ENCODE data around the gene ALX3. TPM values are rescaled to one million over a fixed set of nuclear protein-coding genes. Genes with fewer than 3 reads are reported as not detected.
A peak's percentile ranks its signal among the peaks of the same experiment; 100 is the strongest.

ALX3 gene
- total RNA-seq, 1 donor from 2014 or later, result not detected

GRCh38 chr1:110067479-110067892, 3.0 kb downstream of the ALX3 start:
- Histone ChIP-seq H3K4me3 (peak overlapping the region; percentile 58), H3K27ac (replicated peaks) (no peak overlapping the region), H3K27me3 (ENCODE audit: low read depth) (peaks cover 73% of the 10 kb centered on the region), H3K4me1 (peaks cover 36% of the 10 kb centered on the region), H3K9me3 (replicated peaks) (no peaks in the 10 kb centered on the region), H3K36me3 (no peaks in the 10 kb centered on the region)
- TF ChIP-seq CTCF (IDR thresholded peaks at IDR 0.05; ENCODE audit: borderline replicate concordance), result no peak
- intact Hi-C loops (cut with micrococcal nuclease), result no loop called here
- DNase-seq, result no peak

- no peak for DNase-seq
- TF ChIP-seq CTCF (IDR thresholded peaks at IDR 0.05; ENCODE audit: borderline replicate concordance), result no peak
- peaks cover 36% of the 10 kb centered on the region for H3K4me1 ChIP-seq
- peaks cover 56% of the 10 kb centered on the region for H3K27me3 ChIP-seq (ENCODE audit: low read depth)
- H3K27ac ChIP-seq (replicated peaks), result no peak overlapping the region
- no peak overlapping the region for H3K4me3 ChIP-seq
- no peaks in the 10 kb centered on the region for H3K36me3 ChIP-seq
- intact Hi-C loops (cut with micrococcal nuclease), result no loop called here
- no peaks in the 10 kb centered on the region for H3K9me3 ChIP-seq (replicated peaks)
Observed at GRCh38 chr1:110065841-110066240, 4.6 kb downstream of the ALX3 start.

GRCh38 chr1:110064576-110065337, 5.7 kb downstream of the ALX3 start:
- no peak for TF ChIP-seq CTCF (IDR thresholded peaks at IDR 0.05; ENCODE audit: borderline replicate concordance)
- Histone ChIP-seq H3K4me3 (no peak overlapping the region), H3K4me1 (peaks cover 29% of the 10 kb centered on the region), H3K36me3 (no peaks in the 10 kb centered on the region), H3K9me3 (replicated peaks) (no peaks in the 10 kb centered on the region), H3K27me3 (ENCODE audit: low read depth) (peaks cover 45% of the 10 kb centered on the region), H3K27ac (replicated peaks) (no peak overlapping the region)
- intact Hi-C loops (cut with micrococcal nuclease), result no loop called here
- DNase-seq, result no peak

GRCh38 chr1:110063781-110064180, 6.7 kb downstream of the ALX3 start:
- DNase-seq, result no peak
- Histone ChIP-seq H3K27me3 (ENCODE audit: low read depth) (peaks cover 36% of the 10 kb centered on the region), H3K27ac (replicated peaks) (no peak overlapping the region), H3K9me3 (replicated peaks) (no peaks in the 10 kb centered on the region), H3K4me1 (peaks cover 19% of the 10 kb centered on the region), H3K4me3 (no peak overlapping the region), H3K36me3 (peaks cover 6% of the 10 kb centered on the region)
- intact Hi-C loops (cut with micrococcal nuclease), result no loop called here
- TF ChIP-seq CTCF (IDR thresholded peaks at IDR 0.05; ENCODE audit: borderline replicate concordance), result no peak

GRCh38 chr1:110062612-110063011, 7.9 kb downstream of the ALX3 start:
- TF ChIP-seq CTCF (IDR thresholded peaks at IDR 0.05; ENCODE audit: borderline replicate concordance), result no peak
- intact Hi-C loops (cut with micrococcal nuclease), result no loop called here
- no peak overlapping the region for H3K4me3 ChIP-seq
- no peaks in the 10 kb centered on the region for H3K9me3 ChIP-seq (replicated peaks)
- peaks cover 24% of the 10 kb centered on the region for H3K27me3 ChIP-seq (ENCODE audit: low read depth)
- H3K27ac ChIP-seq (replicated peaks), result no peak overlapping the region
- no peak for DNase-seq
- peaks cover 10% of the 10 kb centered on the region for H3K36me3 ChIP-seq
- peaks cover 7% of the 10 kb centered on the region for H3K4me1 ChIP-seq
